Ishikawa (cell line): ENCODE measurements around the gene ZSCAN32.

Experiments used
- CREB1 ChIP-seq: IDR thresholded peaks from 2 replicates; pipeline ENCODE4 v1.6.1; 2012; ENCODE audit warnings: low read depth
- EGR1 ChIP-seq: IDR thresholded peaks from 2 replicates; pipeline ENCODE4 v1.6.1; 2012
- TF ChIP-seq, protein P1 (sequence below): IDR thresholded peaks from 2 replicates; pipeline ENCODE4 v1.6.1; 2012; ENCODE audit warnings: low read depth, mild to moderate bottlenecking

- TF ChIP-seq, protein P1, sequence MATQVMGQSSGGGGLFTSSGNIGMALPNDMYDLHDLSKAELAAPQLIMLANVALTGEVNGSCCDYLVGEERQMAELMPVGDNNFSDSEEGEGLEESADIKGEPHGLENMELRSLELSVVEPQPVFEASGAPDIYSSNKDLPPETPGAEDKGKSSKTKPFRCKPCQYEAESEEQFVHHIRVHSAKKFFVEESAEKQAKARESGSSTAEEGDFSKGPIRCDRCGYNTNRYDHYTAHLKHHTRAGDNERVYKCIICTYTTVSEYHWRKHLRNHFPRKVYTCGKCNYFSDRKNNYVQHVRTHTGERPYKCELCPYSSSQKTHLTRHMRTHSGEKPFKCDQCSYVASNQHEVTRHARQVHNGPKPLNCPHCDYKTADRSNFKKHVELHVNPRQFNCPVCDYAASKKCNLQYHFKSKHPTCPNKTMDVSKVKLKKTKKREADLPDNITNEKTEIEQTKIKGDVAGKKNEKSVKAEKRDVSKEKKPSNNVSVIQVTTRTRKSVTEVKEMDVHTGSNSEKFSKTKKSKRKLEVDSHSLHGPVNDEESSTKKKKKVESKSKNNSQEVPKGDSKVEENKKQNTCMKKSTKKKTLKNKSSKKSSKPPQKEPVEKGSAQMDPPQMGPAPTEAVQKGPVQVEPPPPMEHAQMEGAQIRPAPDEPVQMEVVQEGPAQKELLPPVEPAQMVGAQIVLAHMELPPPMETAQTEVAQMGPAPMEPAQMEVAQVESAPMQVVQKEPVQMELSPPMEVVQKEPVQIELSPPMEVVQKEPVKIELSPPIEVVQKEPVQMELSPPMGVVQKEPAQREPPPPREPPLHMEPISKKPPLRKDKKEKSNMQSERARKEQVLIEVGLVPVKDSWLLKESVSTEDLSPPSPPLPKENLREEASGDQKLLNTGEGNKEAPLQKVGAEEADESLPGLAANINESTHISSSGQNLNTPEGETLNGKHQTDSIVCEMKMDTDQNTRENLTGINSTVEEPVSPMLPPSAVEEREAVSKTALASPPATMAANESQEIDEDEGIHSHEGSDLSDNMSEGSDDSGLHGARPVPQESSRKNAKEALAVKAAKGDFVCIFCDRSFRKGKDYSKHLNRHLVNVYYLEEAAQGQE: no peak
- TF ChIP-seq EGR1: no peak
- TF ChIP-seq CREB1: no peak
Observed at GRCh38 chr16:3408561-3409197, 7.9 kb upstream of the ZSCAN32 start.
